CD14-positive monocyte (primary cell): ENCODE measurements around the gene ZFY. TPM values are rescaled to one million over a fixed set of nuclear protein-coding genes. Genes with fewer than 3 reads are reported as not detected.

Experiments used
- DNase-seq, 3 donors: peaks; one replicate each; pipeline ENCODE4 v3.0.0-alpha.2; 2011 to 2022
- H2AFZ ChIP-seq: 2 replicates; pipeline ENCODE4 v1.6.0; 2012; ENCODE audit warnings: mild to moderate bottlenecking, low read depth, low read length, inconsistent platforms; ENCODE audit not compliant: insufficient read depth, poor library complexity, severe bottlenecking
- H3K27ac ChIP-seq, 2 donors: 1 replicate in 1 of 2; 2 replicates in 1 of 2; pipeline ENCODE4 v1.5.1; 2012 to 2013; ENCODE audit warnings: low read length in 2 of 2, control low read depth in 1 of 2, inconsistent platforms in 1 of 2, low read depth in 1 of 2, mild to moderate bottlenecking in 1 of 2
- H3K27me3 ChIP-seq, 2 donors: one replicate each; pipeline versions ENCODE4 v1.6.0 to v1.6.1; 2011 to 2013; ENCODE audit warnings: low read length in 2 of 2; ENCODE audit not compliant: control insufficient read depth in 2 of 2, insufficient read depth in 2 of 2
- H3K36me3 ChIP-seq, 2 donors: replicated peaks in 1 of 2; 1 replicate in 1 of 2; 2 replicates in 1 of 2; pipeline versions ENCODE4 v1.5.1 to v1.6.1; 2012 to 2013; ENCODE audit warnings: low read length in 2 of 2, control low read depth in 1 of 2, inconsistent platforms in 1 of 2, mild to moderate bottlenecking in 1 of 2; ENCODE audit not compliant: insufficient read depth in 2 of 2, control insufficient read depth in 1 of 2
- H3K4me1 ChIP-seq, 2 donors: 1 replicate in 1 of 2; 2 replicates in 1 of 2; pipeline versions ENCODE4 v1.5.1 to v1.6.1; 2012 to 2013; ENCODE audit warnings: low read length in 2 of 2, control low read depth in 1 of 2, inconsistent platforms in 1 of 2, mild to moderate bottlenecking in 1 of 2, moderate library complexity in 1 of 2; ENCODE audit not compliant: insufficient read depth in 2 of 2, control insufficient read depth in 1 of 2
- H3K4me2 ChIP-seq: replicated peaks from 2 replicates; pipeline ENCODE3; 2012; ENCODE audit warnings: low read length, moderate library complexity, mild to moderate bottlenecking; ENCODE audit not compliant: poor library complexity, severe bottlenecking; ENCODE audit errors: extremely low read depth
- H3K4me3 ChIP-seq, 3 experiments: fragments of 200-600 bp in 1 of 3; sonication (generic) in 1 of 3; replicated peaks in 1 of 3; 1 replicate in 2 of 3; 2 replicates in 1 of 3; pipeline ENCODE4 v1.5.1; 2011 to 2013; ENCODE audit warnings: low read length in 3 of 3, mild to moderate bottlenecking in 3 of 3, control low read depth in 2 of 3, low read depth in 2 of 3, inconsistent platforms in 1 of 3, moderate library complexity in 1 of 3
- H3K79me2 ChIP-seq: 2 replicates; pipeline ENCODE4 v1.6.0; 2012; ENCODE audit warnings: mild to moderate bottlenecking, control low read depth, inconsistent platforms, low read length, moderate library complexity; ENCODE audit not compliant: insufficient read depth
- H3K9ac ChIP-seq: 2 replicates; pipeline ENCODE4 v1.6.0; 2017; ENCODE audit warnings: low read length, mild to moderate bottlenecking; ENCODE audit not compliant: insufficient read depth, poor library complexity, severe bottlenecking
- H3K9me3 ChIP-seq, 2 donors: replicated peaks in 1 of 2; 1 replicate in 1 of 2; 2 replicates in 1 of 2; pipeline versions ENCODE4 v1.5.1 to v1.6.1; 2012 to 2013; ENCODE audit warnings: low read length in 2 of 2, control low read depth in 1 of 2; ENCODE audit not compliant: control insufficient read depth in 1 of 2, insufficient read depth in 1 of 2
- H4K20me1 ChIP-seq: 2 replicates; pipeline ENCODE4 v1.6.0; 2012; ENCODE audit warnings: mild to moderate bottlenecking, low read length, control low read depth, moderate library complexity; ENCODE audit not compliant: insufficient read depth
- H3K27ac Mint-ChIP-seq, 7 donors: one replicate each; pipeline ENCODE4 v1.8.0; 2020; ENCODE audit warnings: mild to moderate bottlenecking in 7 of 7, mixed read lengths in 7 of 7, moderate library complexity in 6 of 7, inconsistent platforms in 2 of 7
- H3K27me3 Mint-ChIP-seq, 3 donors: one replicate each; pipeline ENCODE4 v1.8.0; 2021 to 2022; ENCODE audit warnings: low read depth in 3 of 3, mild to moderate bottlenecking in 3 of 3, mixed read lengths in 3 of 3, moderate library complexity in 3 of 3, inconsistent platforms in 1 of 3
- H3K36me3 Mint-ChIP-seq, 2 donors: one replicate each; pipeline ENCODE4 v1.8.0; 2020; ENCODE audit warnings: mixed read lengths in 2 of 2, inconsistent platforms in 1 of 2, mild to moderate bottlenecking in 1 of 2
- H3K4me1 Mint-ChIP-seq: one replicate; pipeline ENCODE4 v1.8.0; 2020; ENCODE audit warnings: mild to moderate bottlenecking, mixed read lengths
- H3K4me3 Mint-ChIP-seq, 2 donors: one replicate each; pipeline ENCODE4 v1.8.0; 2020; ENCODE audit warnings: mild to moderate bottlenecking in 2 of 2, mixed read lengths in 2 of 2, moderate library complexity in 1 of 2
- H3K9me3 Mint-ChIP-seq, 7 donors: one replicate each; pipeline ENCODE4 v1.8.0; 2020 to 2022; ENCODE audit warnings: mixed read lengths in 7 of 7, mild to moderate bottlenecking in 6 of 7, moderate library complexity in 6 of 7, inconsistent platforms in 2 of 7
- WGBS: methylation state at CpG from one replicate; pipeline ENCODE4 v1.1.5; 2013; ENCODE audit warnings: missing lambda C conversion rate; ENCODE audit not compliant: insufficient coverage; 5-methylcytosine and 5-hydroxymethylcytosine counted together
- intact Hi-C, 2 donors: fragments of 100-400 bp; cut with micrococcal nuclease; formaldehyde crosslinking; loops; one replicate each; pipeline versions ENCODE4 v1.15.0 to v1.15.1; 2023
- polyA plus RNA-seq, 3 donors: library from polyadenylated mRNA; depleted of rRNA in 1 of 3; unstranded in 2 of 3; stranded (reverse) in 1 of 3; fragments of 300-500 nt in 2 of 3; fragments of >200 nt in 1 of 3; fragmentation: Illumina TruSeq in 2 of 3; gene quantifications; 1 replicate in 2 of 3; 2 replicates in 1 of 3; pipeline ENCODE4 v1.2.3, GENCODE V29; 2012 to 2021
- TF ChIP-seq, protein P1 (sequence below): fragments of 200-600 bp; IDR thresholded peaks from one replicate; pipeline ENCODE4 v1.8.0; 2022; ENCODE audit warnings: antibody characterized with exemption, mild to moderate bottlenecking

ZFY gene
- polyA plus RNA-seq, 3 donors, result not detected

GRCh38 chrY:2973110-2973751 lies 38.0 kb downstream of the ZFY start:
- Histone ChIP-seq H3K27me3 (no peaks in the 10 kb centered on the region), H2AFZ (no peak overlapping the region), H3K4me3 (no peak overlapping the region), H3K9ac (no peak overlapping the region), H3K4me2 (no peak overlapping the region), H4K20me1 (no peaks in the 10 kb centered on the region), H3K36me3 (peaks cover 0 to 9% of the 10 kb centered on the region in 2 donors), H3K27ac (peak overlapping the region in 1 of 2 donors; percentile 27), H3K79me2 (no peaks in the 10 kb centered on the region), H3K4me1 (peaks cover 0 to 13% of the 10 kb centered on the region in 2 donors), H3K9me3 (no peaks in the 10 kb centered on the region)
- TF ChIP-seq, protein P1, sequence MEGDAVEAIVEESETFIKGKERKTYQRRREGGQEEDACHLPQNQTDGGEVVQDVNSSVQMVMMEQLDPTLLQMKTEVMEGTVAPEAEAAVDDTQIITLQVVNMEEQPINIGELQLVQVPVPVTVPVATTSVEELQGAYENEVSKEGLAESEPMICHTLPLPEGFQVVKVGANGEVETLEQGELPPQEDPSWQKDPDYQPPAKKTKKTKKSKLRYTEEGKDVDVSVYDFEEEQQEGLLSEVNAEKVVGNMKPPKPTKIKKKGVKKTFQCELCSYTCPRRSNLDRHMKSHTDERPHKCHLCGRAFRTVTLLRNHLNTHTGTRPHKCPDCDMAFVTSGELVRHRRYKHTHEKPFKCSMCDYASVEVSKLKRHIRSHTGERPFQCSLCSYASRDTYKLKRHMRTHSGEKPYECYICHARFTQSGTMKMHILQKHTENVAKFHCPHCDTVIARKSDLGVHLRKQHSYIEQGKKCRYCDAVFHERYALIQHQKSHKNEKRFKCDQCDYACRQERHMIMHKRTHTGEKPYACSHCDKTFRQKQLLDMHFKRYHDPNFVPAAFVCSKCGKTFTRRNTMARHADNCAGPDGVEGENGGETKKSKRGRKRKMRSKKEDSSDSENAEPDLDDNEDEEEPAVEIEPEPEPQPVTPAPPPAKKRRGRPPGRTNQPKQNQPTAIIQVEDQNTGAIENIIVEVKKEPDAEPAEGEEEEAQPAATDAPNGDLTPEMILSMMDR, result no peak
- DNase-seq, result peak in 2 of 3 donors; percentile 0 to 30
- no peaks in the 10 kb centered on the region for H3K27me3 Mint-ChIP-seq
- intact Hi-C loops, result no loop called here
- H3K4me1 Mint-ChIP-seq, result peaks cover 35% of the 10 kb centered on the region
- H3K36me3 Mint-ChIP-seq, result peaks cover 0 to 21% of the 10 kb centered on the region in 2 donors
- WGBS, result 30% methylated on average over 2 of the region's 5 CpGs
- H3K27ac Mint-ChIP-seq, result peak overlapping the region in 2 of 7 donors; percentile 68 to 80
- H3K9me3 Mint-ChIP-seq, result no peaks in the 10 kb centered on the region
- peak overlapping the region; percentile 16 to 51 for H3K4me3 Mint-ChIP-seq

- Histone ChIP-seq H3K4me1 (no peaks in the 10 kb centered on the region), H3K4me3 (no peak overlapping the region), H3K36me3 (peaks cover 0 to 22% of the 10 kb centered on the region in 2 donors), H3K4me2 (no peak overlapping the region), H3K27ac (no peak overlapping the region), H3K9me3 (no peaks in the 10 kb centered on the region), H3K9ac (no peak overlapping the region), H3K79me2 (no peaks in the 10 kb centered on the region), H2AFZ (no peak overlapping the region), H4K20me1 (no peaks in the 10 kb centered on the region), H3K27me3 (no peaks in the 10 kb centered on the region)
- H3K4me1 Mint-ChIP-seq, result no peaks in the 10 kb centered on the region
- TF ChIP-seq, protein P1, result no peak
- H3K27ac Mint-ChIP-seq, result no peak overlapping the region
- H3K9me3 Mint-ChIP-seq, result no peaks in the 10 kb centered on the region
- intact Hi-C loops, result no loop called here
- H3K27me3 Mint-ChIP-seq, result no peaks in the 10 kb centered on the region
- no CpG with 5 or more reads among the region's 6 CpGs for WGBS
- no peak for DNase-seq
- H3K36me3 Mint-ChIP-seq, result peaks cover 0 to 34% of the 10 kb centered on the region in 2 donors
- H3K4me3 Mint-ChIP-seq, result no peak overlapping the region
Observed at GRCh38 chrY:2979283-2979682, 44.1 kb downstream of the ZFY start.
